Measurements from ENCODE around the gene STK16. TPM values are rescaled to one million over a fixed set of nuclear protein-coding genes. Genes with fewer than 3 reads are reported as not detected.
A peak's percentile ranks its signal among the peaks of the same experiment; 100 is the strongest.
"Not testable (repeated sequence)": the region's sequence is repeated elsewhere in the genome, so short reads cannot be mapped to it uniquely, and the experiment has no call there.

Gene STK16
- 18.3 and 19.4 TPM in 2 replicates for total RNA-seq
- polyA plus RNA-seq (2012), result 65.8 TPM

- DNase-seq (ENCODE audit: low read depth), result peak; percentile 95
These were observed at the start of gene STK16, which contains the start of gene GLB1L for GRCh38 chr2:219245148-219245898. Gene STK16, plus strand, starts transcription at chr2:219245479. Its CDS starts 521 bp downstream, at chr2:219246000. Gene GLB1L, minus strand, starts transcription at chr2:219245444. Its CDS starts 1,871 bp downstream, at chr2:219243573.

- DNase-seq (ENCODE audit: low read depth), result no peak
These were observed 47.9 kb upstream of the STK16 start for GRCh38 chr2:219197388-219197787.

GRCh38 chr2:219198974-219199373 lies 46.3 kb upstream of the STK16 start:
- no peak for DNase-seq (ENCODE audit: low read depth)

- DNase-seq (ENCODE audit: low read depth), result no peak
These were observed 45.6 kb upstream of the STK16 start for GRCh38 chr2:219199470-219200211.

GRCh38 chr2:219200502-219201326 lies 44.6 kb upstream of the STK16 start:
- not testable (repeated sequence) for DNase-seq (ENCODE audit: low read depth)

GRCh38 chr2:219201331-219201730 lies 43.9 kb upstream of the STK16 start:
- not testable (repeated sequence) for DNase-seq (ENCODE audit: low read depth)

- DNase-seq (ENCODE audit: low read depth), result no peak
These were observed 40.7 kb upstream of the STK16 start for GRCh38 chr2:219204425-219205164.

GRCh38 chr2:219205165-219205538 lies 40.1 kb upstream of the STK16 start:
- no peak for DNase-seq (ENCODE audit: low read depth)

GRCh38 chr2:219205981-219206327 lies 39.3 kb upstream of the STK16 start:
- no peak for DNase-seq (ENCODE audit: low read depth)

- DNase-seq (ENCODE audit: low read depth), result peak; percentile 95
These were observed 38.7 kb upstream of the STK16 start, which contains the start of gene ZFAND2B for GRCh38 chr2:219206328-219207133. Gene ZFAND2B, plus strand, starts transcription at chr2:219206782. Its CDS starts 206 bp downstream, at chr2:219206988.

- DNase-seq (ENCODE audit: low read depth), result no peak
These were observed 38.0 kb upstream of the STK16 start for GRCh38 chr2:219207134-219207883.

- DNase-seq (ENCODE audit: low read depth), result peak; percentile 43
These were observed 37.2 kb upstream of the STK16 start for GRCh38 chr2:219207884-219208740.

GRCh38 chr2:219209236-219210195 lies 35.8 kb upstream of the STK16 start:
- DNase-seq (ENCODE audit: low read depth), result no peak

- no peak for DNase-seq (ENCODE audit: low read depth)
These were observed 34.9 kb upstream of the STK16 start for GRCh38 chr2:219210196-219210885.

- DNase-seq (ENCODE audit: low read depth), result no peak
These were observed 34.4 kb upstream of the STK16 start for GRCh38 chr2:219210886-219211362.

- no peak for DNase-seq (ENCODE audit: low read depth)
These were observed 32.3 kb upstream of the STK16 start for GRCh38 chr2:219213026-219213415.
